ENCODE measurements around the gene PROC.
"Not testable (repeated sequence)": the region's sequence is repeated elsewhere in the genome, so short reads cannot be mapped to it uniquely, and the experiment has no call there.

The PROC gene

DNA sequence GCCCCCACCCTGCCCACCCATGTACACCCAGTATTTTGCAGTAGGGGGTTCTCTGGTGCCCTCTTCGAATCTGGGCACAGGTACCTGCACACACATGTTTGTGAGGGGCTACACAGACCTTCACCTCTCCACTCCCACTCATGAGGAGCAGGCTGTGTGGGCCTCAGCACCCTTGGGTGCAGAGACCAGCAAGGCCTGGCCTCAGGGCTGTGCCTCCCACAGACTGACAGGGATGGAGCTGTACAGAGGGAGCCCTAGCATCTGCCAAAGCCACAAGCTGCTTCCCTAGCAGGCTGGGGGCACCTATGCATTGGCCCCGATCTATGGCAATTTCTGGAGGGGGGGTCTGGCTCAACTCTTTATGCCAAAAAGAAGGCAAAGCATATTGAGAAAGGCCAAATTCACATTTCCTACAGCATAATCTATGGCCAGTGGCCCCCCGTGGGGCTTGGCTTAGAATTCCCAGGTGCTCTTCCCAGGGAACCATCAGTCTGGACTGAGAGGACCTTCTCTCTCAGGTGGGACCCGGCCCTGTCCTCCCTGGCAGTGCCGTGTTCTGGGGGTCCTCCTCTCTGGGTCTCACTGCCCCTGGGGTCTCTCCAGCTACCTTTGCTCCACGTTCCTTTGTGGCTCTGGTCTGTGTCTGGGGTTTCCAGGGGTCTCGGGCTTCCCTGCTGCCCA lies 9.3 kb downstream of the PROC start:
- no peak for DNase-seq (ENCODE audit: low read depth in 2 of 2)

DNA sequence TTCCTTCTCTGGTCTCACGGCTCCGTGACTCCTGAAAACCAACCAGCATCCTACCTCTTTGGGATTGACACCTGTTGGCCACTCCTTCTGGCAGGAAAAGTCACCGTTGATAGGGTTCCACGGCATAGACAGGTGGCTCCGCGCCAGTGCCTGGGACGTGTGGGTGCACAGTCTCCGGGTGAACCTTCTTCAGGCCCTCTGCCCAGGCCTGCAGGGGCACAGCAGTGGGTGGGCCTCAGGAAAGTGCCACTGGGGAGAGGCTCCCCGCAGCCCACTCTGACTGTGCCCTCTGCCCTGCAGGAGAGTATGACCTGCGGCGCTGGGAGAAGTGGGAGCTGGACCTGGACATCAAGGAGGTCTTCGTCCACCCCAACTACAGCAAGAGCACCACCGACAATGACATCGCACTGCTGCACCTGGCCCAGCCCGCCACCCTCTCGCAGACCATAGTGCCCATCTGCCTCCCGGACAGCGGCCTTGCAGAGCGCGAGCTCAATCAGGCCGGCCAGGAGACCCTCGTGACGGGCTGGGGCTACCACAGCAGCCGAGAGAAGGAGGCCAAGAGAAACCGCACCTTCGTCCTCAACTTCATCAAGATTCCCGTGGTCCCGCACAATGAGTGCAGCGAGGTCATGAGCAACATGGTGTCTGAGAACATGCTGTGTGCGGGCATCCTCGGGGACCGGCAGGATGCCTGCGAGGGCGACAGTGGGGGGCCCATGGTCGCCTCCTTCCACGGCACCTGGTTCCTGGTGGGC lies 10.0 kb downstream of the PROC start:
- DNase-seq (ENCODE audit: low read depth in 2 of 2): no peak

DNA sequence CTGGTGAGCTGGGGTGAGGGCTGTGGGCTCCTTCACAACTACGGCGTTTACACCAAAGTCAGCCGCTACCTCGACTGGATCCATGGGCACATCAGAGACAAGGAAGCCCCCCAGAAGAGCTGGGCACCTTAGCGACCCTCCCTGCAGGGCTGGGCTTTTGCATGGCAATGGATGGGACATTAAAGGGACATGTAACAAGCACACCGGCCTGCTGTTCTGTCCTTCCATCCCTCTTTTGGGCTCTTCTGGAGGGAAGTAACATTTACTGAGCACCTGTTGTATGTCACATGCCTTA lies 10.5 kb downstream of the PROC start:
- no peak for DNase-seq (ENCODE audit: low read depth in 2 of 2)

DNA sequence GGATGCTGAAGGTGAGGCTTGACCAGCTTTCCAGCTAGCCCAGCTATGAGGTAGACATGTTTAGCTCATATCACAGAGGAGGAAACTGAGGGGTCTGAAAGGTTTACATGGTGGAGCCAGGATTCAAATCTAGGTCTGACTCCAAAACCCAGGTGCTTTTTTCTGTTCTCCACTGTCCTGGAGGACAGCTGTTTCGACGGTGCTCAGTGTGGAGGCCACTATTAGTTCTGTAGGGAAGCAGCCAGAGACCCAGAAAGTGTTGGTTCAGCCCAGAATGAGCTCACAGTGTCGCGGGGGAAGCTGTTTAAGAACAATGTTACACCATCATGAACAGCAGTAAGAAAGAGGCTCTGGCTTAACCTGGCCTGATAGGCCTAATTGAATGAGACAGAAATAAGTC lies 11.1 kb downstream of the PROC start:
- no peak for DNase-seq (ENCODE audit: low read depth in 2 of 2)

DNA sequence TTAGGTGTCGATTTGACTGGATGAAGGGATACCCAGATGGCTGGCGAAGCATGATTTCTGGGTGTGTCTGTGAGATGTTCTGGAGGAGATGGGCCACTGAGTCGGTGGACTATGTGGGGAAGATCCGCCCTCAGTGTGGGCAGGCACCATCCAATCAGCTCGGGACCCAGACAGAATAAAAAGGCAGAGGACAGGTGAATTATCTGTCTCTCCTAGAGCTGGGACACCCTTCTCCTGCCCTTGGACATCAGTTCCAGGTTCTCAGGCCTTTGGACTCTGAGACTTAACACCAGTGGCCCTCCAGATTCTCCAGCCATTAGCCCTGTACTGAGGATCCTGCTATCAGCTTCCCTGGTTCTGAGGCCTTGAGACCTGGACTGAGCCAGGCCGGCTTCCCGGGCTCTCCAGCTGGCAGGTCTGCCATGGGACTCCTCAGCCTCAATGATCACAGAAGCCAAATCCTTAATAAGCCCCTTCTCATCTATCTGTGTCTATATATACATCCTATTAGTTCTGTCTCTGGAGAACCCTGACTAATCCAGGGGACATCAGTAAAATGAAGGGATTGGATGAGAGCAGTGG lies 11.7 kb downstream of the PROC start:
- DNase-seq (ENCODE audit: low read depth in 2 of 2): no peak

DNA sequence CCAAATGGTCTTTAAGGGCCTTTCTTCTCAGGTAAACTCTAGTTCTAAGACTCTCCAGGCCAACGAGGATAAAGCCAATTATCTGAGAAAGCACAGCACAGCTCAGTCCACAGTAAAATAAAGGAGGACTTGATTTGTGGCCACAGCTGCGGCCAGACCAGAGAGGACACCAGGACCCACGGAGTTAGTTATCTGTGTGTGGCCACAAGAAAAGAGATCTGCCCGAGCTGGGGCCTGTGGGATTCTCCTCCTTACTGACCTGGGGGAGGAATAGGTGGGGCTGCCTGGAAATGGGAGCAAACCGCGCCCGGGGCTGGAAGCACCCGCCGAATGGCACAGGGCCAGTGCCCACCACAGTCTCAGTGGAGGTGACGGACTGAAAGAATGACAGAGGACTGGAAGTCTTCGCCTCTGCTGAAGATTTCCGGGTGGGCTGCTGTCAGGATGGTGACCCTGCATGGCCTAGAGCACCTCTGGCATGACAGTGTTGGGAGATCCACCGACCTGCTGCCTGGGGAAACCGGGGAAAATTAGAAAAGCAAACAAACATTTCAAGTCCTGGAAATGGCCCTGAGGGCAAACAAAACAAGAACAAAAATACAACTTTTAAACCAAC lies 13.3 kb downstream of the PROC start:
- DNase-seq (ENCODE audit: low read depth in 2 of 2): no peak

DNA sequence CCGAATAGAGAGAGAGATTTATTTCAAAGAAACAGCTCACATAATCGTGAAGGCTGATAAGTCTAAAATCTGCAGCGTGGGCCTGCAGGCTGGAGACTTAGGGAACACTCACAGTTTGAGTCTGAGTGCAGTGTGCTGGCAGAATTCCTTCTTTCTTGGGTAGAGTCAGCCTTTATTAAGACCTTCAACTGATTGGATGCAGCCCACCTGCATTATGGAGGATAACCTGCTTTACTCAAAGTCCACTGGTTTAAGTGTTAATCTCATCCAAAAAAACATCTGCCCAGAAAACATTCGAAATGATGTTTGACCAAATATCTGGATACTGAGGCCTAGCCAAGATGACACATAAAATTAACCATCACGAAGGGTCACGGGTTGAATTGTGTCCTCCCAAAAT lies 16.3 kb downstream of the PROC start:
- DNase-seq (ENCODE audit: low read depth in 2 of 2): no peak

DNA sequence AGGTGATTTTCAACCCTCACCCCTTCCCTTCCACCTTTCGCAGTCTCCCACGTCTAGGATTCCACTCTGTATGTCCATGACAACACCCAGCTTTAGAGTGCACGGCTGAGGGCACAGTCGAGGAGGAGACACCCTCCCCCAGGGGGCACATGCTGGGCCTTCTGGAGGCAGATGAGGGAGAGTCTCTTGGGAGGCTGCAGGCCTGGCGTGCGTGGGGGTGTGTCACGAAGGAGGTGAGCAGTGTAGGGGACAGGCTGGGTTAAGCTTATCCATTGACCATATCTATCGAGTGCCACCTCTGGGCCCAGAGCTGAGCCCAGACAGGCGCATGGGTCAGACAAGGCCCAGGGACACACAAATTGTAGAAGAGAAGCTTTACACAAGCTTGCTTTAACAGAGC lies 18.8 kb downstream of the PROC start:
- DNase-seq (ENCODE audit: low read depth in 2 of 2): no peak

DNA sequence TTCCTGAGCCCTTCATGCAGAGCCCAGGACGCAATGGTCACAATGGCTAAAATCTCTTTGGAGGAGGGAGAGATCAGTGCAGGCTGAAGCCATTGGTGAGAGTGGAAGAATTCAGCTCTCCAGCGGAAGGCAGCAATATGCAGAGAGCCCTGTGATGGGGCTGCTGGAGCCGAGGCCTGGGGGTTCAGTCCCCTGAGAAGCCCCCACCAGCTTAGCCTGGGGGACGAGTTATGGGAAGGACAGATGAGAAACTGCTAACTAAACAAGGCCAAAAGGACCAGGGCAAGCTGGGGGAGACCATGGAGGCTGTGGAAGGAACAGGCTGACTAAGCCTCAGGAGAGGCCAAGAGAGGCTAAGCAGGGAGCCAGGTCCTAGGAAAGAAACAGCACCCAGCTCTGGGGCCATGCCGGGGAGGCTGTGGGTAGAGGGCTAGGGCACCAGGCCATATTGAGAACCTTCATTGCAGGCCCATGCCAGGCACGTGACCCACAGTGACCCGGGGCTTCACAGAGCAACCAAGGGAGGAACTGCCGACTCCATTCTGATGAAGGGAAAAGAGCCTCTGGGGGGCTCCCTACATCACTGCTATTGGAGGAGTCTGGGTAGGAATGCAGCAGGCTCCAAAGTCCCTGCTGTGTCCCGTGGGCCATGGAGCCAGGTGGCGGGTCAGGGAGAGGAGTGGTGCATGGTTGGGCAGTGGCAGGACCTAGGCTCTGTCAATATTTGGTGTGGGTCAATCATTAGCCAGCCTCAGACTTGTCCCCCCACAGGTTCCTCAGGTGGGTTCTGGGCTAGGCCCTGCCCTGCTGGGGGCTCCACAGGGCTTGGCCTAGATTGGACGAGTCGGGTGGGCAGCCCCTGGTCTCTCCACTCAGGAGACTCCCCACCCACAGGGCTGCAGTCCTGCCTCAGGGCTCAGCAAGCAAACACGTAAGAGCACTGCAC lies 19.8 kb downstream of the PROC start:
- no peak for DNase-seq (ENCODE audit: low read depth in 2 of 2)

DNA sequence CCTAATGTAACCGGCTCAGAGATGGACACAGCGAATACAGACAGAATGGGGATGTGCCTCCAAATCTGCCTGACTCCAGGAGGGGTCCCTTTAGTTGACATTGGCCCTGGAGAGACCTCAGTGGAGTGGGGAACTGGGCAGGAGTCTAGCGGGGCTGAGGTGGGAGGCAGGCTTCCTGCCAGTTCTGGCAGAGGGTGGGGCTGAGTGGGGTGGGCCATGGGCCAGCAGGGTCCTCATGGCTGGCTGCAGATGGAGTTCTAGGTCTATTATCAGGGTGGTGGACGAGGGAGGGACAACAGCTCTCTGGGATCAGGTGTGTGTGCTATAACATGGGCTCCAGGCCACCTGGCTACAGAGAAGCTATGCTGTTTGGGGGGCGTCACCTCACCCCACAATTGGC lies 21.1 kb downstream of the PROC start:
- DNase-seq (ENCODE audit: low read depth in 2 of 2): no peak

DNA sequence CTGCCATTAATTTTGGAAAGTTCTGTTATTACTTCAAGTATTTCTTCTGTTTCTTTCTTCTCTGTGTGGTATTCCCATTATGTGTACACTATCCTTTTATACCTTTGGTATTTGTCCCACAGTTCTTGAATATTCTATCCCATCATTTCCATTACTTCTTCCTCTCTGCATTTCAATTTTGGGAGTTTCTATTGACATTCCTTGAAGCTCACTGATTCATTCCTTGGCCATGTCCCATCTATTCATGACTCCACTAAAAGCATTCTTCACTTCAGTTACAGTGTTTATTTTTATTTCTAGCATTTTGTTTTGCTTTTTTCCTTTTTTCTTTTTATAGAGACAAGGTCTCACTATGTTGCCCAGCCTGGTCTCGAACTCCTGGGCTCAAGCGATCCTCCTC lies 30.3 kb downstream of the PROC start:
- no peak for DNase-seq (ENCODE audit: low read depth in 2 of 2)

DNA sequence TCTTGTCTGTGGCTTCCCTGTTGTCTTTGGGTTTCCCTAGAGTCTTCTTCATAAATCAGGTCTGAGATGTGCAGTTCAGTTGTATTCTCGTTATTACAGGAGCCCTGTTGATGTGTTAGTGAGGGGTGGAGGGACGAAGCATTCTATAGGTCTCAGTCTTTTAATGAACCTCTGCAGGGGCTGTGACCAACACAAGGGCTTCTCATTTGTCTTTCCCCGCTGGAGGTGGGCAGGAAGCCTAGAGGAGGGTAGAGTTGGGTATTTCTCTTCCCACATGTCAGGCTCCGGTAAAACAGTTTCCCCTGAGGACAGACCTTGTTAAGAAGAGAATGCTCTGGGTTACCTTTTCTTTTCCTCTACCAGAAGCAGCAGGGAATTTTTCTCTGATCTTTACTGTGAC lies 31.2 kb downstream of the PROC start:
- no peak for DNase-seq (ENCODE audit: low read depth in 2 of 2)

DNA sequence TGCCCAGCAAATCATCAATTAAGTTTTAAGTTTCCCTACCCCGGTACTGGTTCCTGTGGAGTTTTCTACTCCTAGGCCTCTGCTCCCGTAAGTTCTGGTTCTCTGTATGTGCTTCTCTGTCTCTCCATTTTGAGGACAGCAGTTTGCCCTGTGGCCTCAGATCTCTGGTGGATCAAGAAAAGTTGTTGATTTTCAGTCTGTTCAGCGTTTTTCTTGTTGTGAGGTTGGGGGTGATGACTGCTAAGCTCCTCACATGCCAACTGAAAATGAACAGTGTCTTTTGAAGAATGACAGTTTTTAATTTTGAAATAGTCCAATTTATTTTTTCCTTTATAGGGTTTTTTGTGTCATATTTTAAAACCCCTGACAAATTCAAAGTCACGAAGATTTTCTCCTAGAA lies 31.7 kb downstream of the PROC start:
- no peak for DNase-seq (ENCODE audit: low read depth in 2 of 2)

DNA sequence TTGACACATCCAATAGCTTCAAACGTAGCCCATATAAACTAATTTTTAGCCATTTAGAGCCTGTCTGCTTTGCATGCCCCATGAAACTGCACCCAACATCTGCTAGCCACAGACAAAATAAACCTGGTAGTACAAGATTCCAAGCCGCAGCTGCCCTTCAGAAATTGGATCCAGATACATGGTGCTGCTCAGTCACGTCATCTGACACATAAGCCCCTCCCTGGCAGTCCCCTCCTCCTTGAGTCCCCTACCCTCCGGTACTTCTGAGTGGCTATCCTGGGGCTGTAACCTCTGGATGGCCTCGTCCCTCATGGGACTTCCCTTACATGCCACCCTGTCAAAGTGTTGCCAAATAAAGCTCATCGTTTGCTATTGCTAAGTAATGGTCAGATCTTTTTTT lies 33.8 kb downstream of the PROC start:
- DNase-seq (ENCODE audit: low read depth in 2 of 2): no peak

DNA sequence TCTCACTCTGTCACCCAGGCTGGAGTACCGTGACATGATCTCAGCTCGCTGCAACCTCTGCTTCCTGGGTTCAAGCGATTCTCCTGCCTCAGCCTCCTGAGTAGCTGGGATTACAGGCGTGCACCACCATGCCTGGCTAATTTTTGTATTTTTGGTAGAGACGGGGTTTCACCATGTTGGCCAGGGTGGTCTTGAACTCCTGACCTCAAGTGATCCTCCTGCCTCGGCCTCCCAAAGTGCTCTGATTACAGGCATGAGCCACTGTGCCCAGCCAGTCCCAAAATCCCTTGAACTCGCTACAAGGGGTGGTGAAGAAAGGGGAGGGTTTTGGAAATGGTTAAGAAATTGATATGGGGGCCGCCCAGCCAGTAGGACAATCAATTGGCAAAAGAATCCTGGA lies 34.2 kb downstream of the PROC start:
- DNase-seq (ENCODE audit: low read depth in 2 of 2): not testable (repeated sequence)

DNA sequence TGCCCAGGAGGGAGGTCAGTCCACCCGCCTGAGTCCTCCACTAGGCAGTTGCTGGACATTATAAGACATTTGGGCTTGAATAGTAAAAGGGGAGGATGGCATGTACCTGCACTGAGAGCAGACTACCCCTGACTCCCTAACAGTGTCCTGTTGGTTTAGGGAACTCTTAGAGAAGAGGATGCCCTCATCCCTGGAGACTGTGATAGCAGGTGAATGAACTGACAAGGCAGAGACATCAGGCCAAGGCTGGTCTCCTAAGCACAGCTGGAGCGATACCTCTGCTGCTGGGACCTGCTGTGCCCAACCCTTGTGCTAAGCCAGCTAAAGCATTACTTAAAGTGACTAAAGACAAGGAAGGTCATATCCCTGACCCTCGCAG lies 34.8 kb downstream of the PROC start:
- DNase-seq (ENCODE audit: low read depth in 2 of 2): no peak

DNA sequence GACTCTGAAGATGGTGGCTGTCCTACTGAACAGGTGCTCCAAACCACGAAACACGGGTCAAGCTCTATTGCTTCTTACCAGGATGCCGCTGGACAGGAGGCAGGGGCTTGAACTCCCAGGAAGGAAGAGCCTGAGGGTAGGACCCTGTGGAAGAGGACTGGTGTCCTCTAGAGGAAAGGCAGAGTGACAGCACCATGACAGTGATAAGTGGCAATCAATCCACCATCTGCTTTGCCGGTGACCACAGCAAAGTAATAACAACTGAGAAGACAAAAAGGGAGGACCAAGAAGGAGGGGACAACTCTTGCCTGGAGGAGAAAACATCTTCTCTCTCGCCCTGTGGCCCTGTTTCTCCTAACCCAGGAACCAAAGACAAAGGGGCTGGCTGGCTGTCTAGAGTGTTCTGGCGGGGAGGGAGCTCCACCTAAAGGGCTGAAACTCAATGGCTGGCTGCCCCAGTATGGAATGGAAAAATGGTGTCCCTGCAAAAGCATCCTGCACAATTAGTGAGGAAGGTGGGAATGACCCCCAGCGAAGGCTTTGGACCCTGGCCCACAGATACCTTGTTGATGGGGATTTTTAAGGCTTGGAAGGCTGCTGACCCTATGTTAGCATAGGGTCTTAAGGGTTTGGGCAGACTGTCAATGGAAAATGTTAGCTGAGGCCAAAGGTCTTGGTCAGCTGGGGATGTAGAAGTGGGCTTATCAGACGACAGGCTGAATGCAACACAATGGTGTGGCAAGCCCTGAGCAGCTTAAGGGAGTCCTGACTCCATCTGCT lies 35.4 kb downstream of the PROC start:
- no peak for DNase-seq (ENCODE audit: low read depth in 2 of 2)

DNA sequence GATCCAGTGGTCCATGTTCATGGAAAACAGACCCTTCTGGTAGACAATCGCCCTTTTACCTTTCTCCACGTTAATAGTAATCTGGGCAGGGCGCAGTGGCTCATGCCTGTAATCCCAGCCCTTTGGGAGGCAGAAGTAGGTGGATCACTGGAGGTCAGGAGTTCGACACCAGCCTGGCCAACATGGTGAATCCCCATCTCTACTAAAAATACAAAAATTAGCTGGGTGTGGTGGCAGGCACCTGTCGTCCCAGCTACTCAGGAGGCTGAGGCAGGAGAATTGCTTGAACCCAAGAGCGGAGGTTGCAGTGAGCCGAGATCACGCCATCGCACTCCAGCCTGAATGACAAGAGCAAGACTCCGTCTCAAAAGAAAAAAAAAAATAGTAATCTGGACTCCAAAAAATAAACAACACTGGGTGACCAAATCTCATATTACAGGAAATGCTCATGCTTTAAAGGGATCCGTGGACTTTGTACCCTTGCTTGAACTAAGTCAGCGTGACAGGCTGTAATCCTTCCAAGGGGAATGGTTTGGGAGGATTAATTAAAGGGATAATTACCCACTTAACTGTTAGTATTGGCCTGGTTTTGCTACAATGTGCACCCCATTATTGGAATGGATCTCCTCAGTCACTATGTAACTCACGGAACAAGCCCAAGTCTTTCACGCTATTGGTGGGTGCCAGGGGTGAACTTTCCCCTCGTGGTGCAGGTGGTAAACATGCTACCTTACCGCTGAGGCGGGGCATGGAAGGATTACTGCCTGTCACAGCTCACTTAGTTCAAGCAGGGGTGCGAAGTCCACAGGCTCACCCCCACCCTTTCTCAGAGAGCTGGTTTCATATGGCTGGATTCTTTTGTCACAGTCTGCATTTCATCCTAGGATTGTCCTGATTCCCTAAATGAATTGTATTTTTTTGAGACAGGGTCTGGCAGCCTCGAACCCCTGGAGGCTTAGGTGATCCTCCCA lies 36.7 kb downstream of the PROC start:
- DNase-seq (ENCODE audit: low read depth in 2 of 2): no peak

DNA sequence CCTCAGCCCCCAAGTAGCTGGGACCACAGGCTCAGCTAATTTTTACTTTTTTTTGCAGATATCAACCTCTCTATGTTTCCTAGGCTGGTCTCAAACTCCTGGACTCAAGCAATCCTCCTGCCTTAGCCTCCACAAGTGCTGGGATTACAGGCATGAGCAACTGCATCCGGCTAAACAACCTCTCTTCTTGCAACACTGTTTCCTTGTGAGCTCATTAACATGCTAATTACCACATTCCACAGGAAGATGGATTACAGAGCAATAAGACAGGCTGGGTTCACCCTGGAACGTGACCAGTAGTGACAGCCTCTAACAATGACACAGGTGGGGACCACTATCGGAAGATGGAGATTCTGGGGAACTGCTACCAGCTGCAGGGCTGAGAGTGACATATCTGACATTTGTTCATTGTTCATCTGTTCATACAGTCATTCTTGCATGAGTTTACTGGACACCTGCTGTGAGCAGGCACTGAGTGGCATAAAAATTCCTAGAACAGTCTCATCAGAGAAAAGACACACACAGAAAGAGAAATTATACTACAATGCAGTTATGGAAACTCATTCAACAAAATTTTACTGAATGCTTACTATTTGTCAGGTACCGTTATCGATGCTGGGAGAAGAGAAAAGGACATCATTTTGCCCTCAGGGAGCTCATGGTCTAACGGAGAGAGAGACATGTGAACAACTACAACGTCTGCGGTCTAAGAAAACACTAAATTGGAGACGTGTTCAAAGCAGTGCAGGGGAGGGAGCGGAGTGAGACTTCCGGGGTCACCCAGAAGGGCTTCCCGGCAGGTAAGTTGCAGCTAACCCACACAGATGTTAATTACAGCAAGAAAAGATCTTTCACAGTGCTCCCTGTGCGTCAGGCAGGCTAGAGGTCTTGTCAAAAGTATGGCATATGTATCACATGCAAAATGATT lies 37.6 kb downstream of the PROC start:
- no peak for DNase-seq (ENCODE audit: low read depth in 2 of 2)
